ENCODE data around the gene MMP19. TPM values are rescaled to one million over a fixed set of nuclear protein-coding genes. Genes with fewer than 3 reads are reported as not detected.
A peak's percentile ranks its signal among the peaks of the same experiment; 100 is the strongest.
"Not testable (repeated sequence)": the region's sequence is repeated elsewhere in the genome, so short reads cannot be mapped to it uniquely, and the experiment has no call there.

Gene MMP19
- total RNA-seq, 1 experiment from 2014 or later = not detected

DNA sequence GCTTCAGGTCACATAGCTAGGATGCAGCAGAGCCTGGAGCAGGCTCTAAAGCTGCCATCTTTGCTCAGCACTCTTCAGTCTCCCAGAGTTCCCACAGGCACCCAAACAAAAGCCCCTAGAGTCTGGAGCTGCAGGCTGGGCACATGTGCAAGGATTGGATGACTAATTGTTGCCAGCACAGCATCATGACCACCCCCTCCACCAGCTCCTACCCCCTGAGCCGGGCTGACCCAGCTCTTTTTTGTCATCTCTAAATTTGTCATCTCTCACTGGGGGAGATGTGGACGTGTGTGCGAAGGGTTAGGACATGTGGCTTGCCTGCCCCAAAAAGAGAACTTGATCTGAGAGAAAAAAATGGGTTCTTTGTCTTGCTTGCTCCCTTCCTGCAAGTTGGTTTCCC, 4.3 kb upstream of the MMP19 start:
- DNase-seq (ENCODE audit: low read depth) = no peak
- in situ Hi-C loops (cut with HindIII; ENCODE audit: low pct_unique_long_range_greater_than_20kb, low sequenced_read_pairs) = no loop called here

DNA sequence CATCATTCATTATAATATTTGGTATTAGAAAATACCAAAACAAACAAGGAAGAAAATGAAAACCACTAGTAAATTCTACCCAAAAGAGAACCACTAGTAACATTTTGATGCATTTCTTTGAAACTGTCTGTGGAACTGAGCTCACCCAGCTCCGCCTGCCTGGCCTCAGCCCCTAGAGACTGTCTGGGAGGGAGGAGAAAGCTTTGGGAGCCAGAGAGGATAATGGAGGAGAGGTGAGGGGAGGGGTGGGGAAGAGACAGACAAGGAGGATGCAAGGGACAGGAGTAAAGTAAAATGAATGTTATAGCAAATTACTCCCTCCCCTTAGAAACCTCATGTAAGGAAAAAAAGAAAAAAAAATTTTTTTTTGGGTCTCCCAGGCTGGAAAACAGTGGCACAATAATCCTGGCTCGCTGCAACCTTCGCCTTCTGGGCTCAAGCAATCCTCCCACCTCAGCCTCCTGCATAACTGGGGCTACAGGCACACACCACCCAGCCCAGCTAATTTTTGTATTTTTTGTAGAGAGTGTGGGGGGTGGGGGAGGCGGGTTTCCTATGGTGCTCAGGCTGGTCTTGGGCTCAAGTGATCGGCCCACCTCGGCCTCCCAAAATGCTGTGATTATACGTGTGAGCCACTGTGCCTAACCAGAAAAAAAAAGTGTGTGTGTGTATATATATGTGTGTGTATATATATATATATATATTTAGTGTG, 3.2 kb upstream of the MMP19 start:
- in situ Hi-C loops (cut with HindIII; ENCODE audit: low pct_unique_long_range_greater_than_20kb, low sequenced_read_pairs) = no loop called here
- no peak for DNase-seq (ENCODE audit: low read depth)

DNA sequence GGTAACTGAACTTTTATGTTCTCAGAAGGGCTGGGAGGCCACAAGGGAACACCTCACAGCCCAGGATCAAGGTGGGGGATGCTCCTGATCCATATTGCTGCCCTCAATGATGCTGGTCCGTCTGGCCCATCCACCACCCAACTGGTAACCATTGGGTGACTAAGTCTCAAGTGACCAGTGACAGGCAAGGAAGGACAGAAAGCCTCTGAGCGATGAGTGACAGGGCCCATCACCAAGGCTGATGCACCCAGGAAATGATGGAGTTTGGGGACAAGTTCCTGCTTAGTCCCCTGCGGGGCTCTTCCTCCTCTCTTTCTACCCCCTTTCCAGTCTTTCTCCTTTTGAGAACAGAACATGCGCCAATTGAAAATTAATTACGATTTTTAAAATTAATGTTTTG, 2.6 kb upstream of the MMP19 start:
- in situ Hi-C loops (cut with HindIII; ENCODE audit: low pct_unique_long_range_greater_than_20kb, low sequenced_read_pairs) = no loop called here
- no peak for DNase-seq (ENCODE audit: low read depth)

GRCh38 chr12:55844961-55845360, 2.2 kb upstream of the MMP19 start:
- in situ Hi-C loops (cut with HindIII; ENCODE audit: low pct_unique_long_range_greater_than_20kb, low sequenced_read_pairs) = no loop called here
- DNase-seq (ENCODE audit: low read depth) = no peak

DNA sequence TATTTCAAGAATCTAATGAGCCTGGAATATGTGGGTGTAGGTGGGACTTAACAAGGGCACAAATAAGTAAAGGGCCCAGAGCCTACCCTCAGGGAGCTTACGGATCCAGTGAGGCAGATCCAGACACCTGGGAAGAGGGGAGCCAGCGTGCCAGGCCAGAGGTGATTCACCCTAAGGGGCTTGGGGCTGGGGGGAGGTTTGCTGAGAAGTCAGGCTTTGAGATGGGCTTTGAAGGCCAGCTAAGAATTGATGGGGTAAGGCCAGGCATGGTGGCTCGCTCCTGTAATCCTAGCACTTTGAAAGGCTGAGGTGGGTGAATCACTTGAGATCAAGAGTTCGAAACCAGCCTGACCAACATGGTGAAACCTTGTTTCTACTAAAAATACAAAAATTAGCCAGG, 695 bp upstream of the MMP19 start:
- in situ Hi-C loops (cut with HindIII; ENCODE audit: low pct_unique_long_range_greater_than_20kb, low sequenced_read_pairs) = no loop called here
- DNase-seq (ENCODE audit: low read depth) = no peak

DNA sequence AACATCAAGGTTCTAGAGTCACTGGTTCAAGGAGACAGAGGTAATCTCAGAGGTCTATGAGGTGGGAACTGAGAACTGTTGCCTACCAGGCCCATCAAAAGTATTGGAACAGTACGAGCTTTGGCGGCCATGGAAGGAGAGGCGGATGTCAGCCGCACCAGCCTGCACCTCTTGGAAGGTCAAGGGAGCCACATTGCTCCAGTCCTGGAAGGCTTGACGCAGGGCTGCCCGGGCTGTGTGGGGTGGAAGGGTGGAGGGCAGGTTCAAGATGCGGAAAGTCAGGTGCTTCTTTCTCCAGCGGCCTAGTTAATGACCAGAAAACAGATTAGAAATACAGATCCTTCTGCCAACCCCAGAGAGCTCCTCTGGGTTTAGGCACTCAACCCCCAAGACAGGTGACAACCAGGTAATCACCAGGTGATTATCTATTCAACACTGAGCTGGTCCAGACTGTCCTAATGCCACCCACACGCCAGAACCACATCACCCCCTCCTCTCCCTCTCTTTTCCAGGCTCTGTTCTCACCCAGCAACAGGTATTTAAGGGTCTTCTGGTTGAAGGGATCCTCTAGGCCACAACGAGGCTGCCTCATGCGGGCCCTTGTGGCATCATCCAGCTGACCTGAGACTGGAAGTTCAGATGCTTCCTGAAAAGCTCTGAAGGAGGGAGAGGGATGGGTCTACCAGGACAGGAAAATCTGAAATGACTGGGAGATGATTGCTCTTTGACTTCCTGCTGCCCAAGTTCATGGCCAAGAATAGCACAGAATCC, 2.0 kb downstream of the MMP19 start:
- no peak for DNase-seq (ENCODE audit: low read depth)
- in situ Hi-C loops (cut with HindIII; ENCODE audit: low pct_unique_long_range_greater_than_20kb, low sequenced_read_pairs) = no loop called here

DNA sequence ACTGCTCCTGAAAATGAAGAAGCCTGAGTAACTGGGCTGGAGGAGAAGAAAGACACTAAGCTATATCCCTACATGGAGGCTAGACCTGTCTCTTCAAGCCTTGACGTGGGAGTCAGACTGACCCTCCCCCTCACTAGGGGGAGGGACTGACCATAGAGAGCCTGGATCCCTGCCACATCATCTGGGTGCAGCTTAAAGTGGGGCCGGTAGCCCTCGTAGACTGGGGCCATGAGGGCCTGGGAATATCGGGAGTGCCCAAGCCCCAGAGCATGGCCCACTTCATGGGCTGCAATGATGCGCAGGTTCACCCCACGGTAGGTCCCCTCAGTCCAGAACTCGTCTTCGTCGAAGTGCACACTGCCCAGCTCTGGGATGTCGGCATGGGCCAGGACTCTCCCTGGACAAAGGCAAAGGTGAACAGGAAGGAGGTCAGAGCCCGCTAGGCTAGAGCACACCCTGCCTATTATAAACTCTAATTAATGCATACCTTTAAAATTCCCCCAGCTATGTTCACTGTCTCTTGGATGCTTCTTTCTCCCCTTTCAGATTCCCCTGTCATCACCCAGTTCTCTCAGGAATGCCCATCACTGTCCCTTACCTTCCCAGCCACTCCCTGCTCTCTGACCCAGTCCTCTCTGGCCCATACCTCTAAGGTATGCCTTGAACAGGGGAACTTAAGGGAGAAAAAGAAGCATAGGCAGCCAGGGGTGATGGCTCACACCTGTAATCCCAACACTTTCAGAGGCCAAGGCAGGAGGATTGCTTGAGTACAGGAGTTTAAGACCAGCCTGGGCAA, 3.2 kb downstream of the MMP19 start:
- DNase-seq (ENCODE audit: low read depth) = no peak
- in situ Hi-C loops (cut with HindIII; ENCODE audit: low pct_unique_long_range_greater_than_20kb, low sequenced_read_pairs) = no loop called here

GRCh38 chr12:55838361-55838760, 4.4 kb downstream of the MMP19 start:
- in situ Hi-C loops (cut with HindIII; ENCODE audit: low pct_unique_long_range_greater_than_20kb, low sequenced_read_pairs) = no loop called here

DNA sequence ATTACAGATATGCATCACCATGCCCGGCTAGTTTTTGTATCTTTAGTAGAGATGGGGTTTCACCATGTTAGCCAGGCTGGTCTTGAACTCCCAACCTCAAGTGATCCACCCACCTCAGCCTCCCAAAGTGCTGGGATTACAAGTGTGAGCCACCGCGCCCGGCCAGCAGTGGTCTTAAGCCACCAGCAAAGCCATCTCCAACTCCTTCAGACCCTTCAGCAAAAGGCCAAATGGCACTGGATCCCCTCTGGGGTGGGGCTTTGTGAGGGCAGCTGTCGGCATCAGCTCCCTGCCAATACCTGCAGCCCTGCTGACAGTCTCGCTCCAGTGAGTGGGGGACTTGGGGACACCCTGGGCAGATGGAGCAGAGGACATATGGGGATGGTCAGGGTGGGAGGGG, 8.3 kb downstream of the MMP19 start:
- in situ Hi-C loops (cut with HindIII; ENCODE audit: low pct_unique_long_range_greater_than_20kb, low sequenced_read_pairs); DNase-seq (ENCODE audit: low read depth): not testable (repeated sequence)

More at GRCh38 chr12:55838361-55838760, 4.4 kb downstream of the MMP19 start:
- no peak for DNase-seq (ENCODE audit: low read depth)

DNA sequence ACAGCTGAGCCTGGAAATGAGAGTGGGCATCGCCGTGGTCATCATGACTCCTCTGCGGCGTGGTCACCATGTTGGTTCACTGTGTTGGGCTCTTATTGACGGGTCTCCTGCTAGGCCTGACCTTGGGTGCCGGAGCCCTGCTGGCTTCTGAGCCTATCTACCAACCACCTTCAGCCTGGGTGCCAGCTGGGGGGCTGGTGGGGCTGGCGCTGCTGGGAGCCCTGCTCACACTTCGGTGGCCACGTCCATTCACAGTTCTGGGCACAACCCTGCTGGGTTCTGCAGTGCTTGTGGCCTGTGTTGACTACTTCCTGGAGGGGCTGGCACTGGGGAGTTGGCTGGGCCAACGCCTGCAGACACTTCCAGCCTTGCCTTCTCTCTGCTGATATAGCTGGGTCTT, 9.7 kb downstream of the MMP19 start:
- in situ Hi-C loops (cut with HindIII; ENCODE audit: low pct_unique_long_range_greater_than_20kb, low sequenced_read_pairs) = no loop called here
- DNase-seq (ENCODE audit: low read depth) = no peak

- in situ Hi-C loops (cut with HindIII; ENCODE audit: low pct_unique_long_range_greater_than_20kb, low sequenced_read_pairs) = no loop called here
- DNase-seq (ENCODE audit: low read depth) = no peak
Measured at GRCh38 chr12:55831447-55831815, 11.3 kb downstream of the MMP19 start.

GRCh38 chr12:55830601-55831446, 11.9 kb downstream of the MMP19 start:
- in situ Hi-C loops (cut with HindIII; ENCODE audit: low pct_unique_long_range_greater_than_20kb, low sequenced_read_pairs) = no loop called here
- no peak for DNase-seq (ENCODE audit: low read depth)

- no peak for DNase-seq (ENCODE audit: low read depth)
- in situ Hi-C loops (cut with HindIII; ENCODE audit: low pct_unique_long_range_greater_than_20kb, low sequenced_read_pairs) = no loop called here
Measured at GRCh38 chr12:55829967-55830600, 12.7 kb downstream of the MMP19 start.

- no peak for DNase-seq (ENCODE audit: low read depth)
- in situ Hi-C loops (cut with HindIII; ENCODE audit: low pct_unique_long_range_greater_than_20kb, low sequenced_read_pairs) = no loop called here
Measured at GRCh38 chr12:55828357-55828756, 14.4 kb downstream of the MMP19 start.

DNA sequence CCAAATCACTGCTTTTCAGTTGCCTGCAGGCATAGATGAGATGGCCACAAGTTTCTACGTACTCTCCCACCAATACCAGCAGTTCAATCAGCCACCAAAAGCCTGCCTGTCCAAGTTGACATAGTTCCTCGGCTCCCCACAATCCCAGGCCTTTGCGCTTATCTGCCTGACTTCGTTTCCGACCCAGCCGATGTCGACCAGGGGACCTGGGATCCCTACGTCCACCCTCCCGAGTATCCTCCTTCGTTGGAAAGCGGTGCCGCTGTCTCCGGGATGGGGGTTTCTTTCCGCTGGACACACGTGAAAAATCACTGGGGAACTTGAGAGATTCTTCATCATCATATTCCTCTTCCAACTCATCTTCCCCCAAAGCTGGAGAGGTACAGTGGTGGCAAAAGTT, 14.9 kb downstream of the MMP19 start:
- in situ Hi-C loops (cut with HindIII; ENCODE audit: low pct_unique_long_range_greater_than_20kb, low sequenced_read_pairs) = no loop called here
- no peak for DNase-seq (ENCODE audit: low read depth)

GRCh38 chr12:55824726-55825125, 18.0 kb downstream of the MMP19 start:
- no peak for DNase-seq (ENCODE audit: low read depth)
- in situ Hi-C loops (cut with HindIII; ENCODE audit: low pct_unique_long_range_greater_than_20kb, low sequenced_read_pairs) = no loop called here

DNA sequence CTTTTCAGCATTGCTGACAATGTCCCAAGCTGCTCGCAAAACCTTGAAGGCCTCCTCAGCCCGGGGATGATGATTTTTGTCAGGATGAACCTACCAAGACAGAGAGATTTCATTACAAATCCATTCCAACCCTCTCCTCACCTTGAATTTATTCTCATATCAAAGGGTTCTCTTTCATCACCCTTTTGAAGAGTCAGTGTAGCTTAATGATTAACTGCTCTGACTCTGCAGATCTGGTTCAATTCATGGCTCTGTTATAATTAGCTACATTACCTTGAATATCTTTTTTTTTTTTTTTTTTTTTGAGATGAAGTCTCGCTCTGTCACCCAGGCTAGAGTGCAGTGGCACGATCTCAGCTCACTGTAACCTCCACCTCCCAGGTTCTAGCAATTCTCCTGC, 19.3 kb downstream of the MMP19 start:
- in situ Hi-C loops (cut with HindIII; ENCODE audit: low pct_unique_long_range_greater_than_20kb, low sequenced_read_pairs) = no loop called here

GRCh38 chr12:55822228-55822627, 20.5 kb downstream of the MMP19 start:
- DNase-seq (ENCODE audit: low read depth) = peak; percentile 77
- in situ Hi-C loops (cut with HindIII; ENCODE audit: low pct_unique_long_range_greater_than_20kb, low sequenced_read_pairs) = no loop called here

More for the DNA sequence above, 19.3 kb downstream of the MMP19 start:
- DNase-seq (ENCODE audit: low read depth) = peak; percentile 72

All from Caki2 (cell line).